Right atrium auricular region (tissue), 2 donors: ENCODE data around the gene FGFBP2. TPM values are rescaled to one million over a fixed set of nuclear protein-coding genes. Genes with fewer than 3 reads are reported as not detected.

Source experiments
- DNase-seq: peaks from one replicate; pipeline ENCODE4 v3.0.0-alpha.2; 2019; ENCODE audit warnings: low spot score
- H3K27ac ChIP-seq, 2 donors: fragments of 200-600 bp; sonication (generic); 1 replicate in 1 of 2; 2 replicates in 1 of 2; pipeline ENCODE4 v1.5.1; 2016 to 2019
- H3K27me3 ChIP-seq, 2 donors: fragments of 200-600 bp; sonication (generic); one replicate each; pipeline versions ENCODE4 v1.5.1 to v1.6.0; 2017 to 2019
- H3K36me3 ChIP-seq: fragments of 200-600 bp; sonication (generic); one replicate; pipeline ENCODE4 v1.5.1; 2016
- H3K4me1 ChIP-seq, 2 donors: fragments of 200-600 bp; sonication (generic); one replicate each; pipeline versions ENCODE4 v1.5.1 to v1.6.0; 2017 to 2019
- H3K4me3 ChIP-seq, 2 donors: fragments of 200-600 bp; sonication (generic); 1 replicate in 1 of 2; 2 replicates in 1 of 2; pipeline ENCODE4 v1.5.1; 2017 to 2019; ENCODE audit warnings: mild to moderate bottlenecking in 1 of 2, moderate library complexity in 1 of 2
- H3K9me3 ChIP-seq, 2 donors: fragments of 200-600 bp; sonication (generic); one replicate each; pipeline ENCODE4 v1.5.1; 2019
- total RNA-seq, 2 donors: library from RNA; depleted of rRNA; stranded (reverse); fragments of >200 nt; gene quantifications; one replicate each; pipeline ENCODE4 v1.1.0, GENCODE V29; 2016
- TF ChIP-seq, protein P1 (sequence below), 2 donors: fragments of 200-600 bp; sonication (generic); IDR thresholded peaks; one replicate each; pipeline ENCODE4 v1.5.1; 2019; ENCODE audit warnings: antibody characterized with exemption in 2 of 2

FGFBP2 gene
- total RNA-seq, 2 donors from 2014 or later = 4.8 to 10.7 TPM

DNA sequence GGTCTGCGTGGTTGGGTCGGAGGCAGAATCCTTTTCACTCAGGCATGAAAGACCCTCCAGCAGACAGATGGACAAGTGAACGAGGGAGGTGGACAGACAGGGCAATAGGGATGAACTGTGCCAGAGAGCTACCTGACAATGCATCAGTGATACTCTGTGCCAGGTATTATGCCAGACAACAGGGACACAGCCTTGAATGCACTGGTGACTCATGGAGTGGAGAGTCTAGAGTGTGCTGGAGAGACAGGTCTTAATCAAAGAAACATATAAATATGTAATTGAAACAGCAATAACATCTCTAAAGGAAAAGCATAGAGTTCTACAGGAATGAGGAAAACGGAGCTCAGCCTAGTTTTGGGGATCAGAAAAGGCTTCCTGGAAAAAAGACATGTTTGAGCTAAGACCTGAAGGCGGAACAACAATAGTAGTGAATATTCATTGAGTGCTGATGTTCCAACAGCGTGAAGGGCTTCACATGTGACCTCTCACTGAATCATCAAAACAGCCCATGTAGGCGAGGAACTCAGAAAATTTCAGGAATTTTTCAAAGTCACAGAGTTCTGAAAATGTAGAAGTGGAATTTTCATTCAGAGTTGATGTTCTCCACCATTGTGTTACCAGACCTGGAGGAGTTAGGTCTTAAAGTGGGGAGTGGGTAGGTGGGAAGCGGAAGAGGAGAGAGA is 20.0 kb upstream of the FGFBP2 start:
- Histone ChIP-seq H3K4me3 (no peak overlapping the region), H3K27ac (no peak overlapping the region), H3K36me3 (no peaks in the 10 kb centered on the region), H3K4me1 (no peaks in the 10 kb centered on the region), H3K27me3 (no peaks in the 10 kb centered on the region), H3K9me3 (no peaks in the 10 kb centered on the region)
- no peak for DNase-seq
- TF ChIP-seq, protein P1, sequence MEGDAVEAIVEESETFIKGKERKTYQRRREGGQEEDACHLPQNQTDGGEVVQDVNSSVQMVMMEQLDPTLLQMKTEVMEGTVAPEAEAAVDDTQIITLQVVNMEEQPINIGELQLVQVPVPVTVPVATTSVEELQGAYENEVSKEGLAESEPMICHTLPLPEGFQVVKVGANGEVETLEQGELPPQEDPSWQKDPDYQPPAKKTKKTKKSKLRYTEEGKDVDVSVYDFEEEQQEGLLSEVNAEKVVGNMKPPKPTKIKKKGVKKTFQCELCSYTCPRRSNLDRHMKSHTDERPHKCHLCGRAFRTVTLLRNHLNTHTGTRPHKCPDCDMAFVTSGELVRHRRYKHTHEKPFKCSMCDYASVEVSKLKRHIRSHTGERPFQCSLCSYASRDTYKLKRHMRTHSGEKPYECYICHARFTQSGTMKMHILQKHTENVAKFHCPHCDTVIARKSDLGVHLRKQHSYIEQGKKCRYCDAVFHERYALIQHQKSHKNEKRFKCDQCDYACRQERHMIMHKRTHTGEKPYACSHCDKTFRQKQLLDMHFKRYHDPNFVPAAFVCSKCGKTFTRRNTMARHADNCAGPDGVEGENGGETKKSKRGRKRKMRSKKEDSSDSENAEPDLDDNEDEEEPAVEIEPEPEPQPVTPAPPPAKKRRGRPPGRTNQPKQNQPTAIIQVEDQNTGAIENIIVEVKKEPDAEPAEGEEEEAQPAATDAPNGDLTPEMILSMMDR (IDR thresholded peaks at IDR 0.05) = no peak

DNA sequence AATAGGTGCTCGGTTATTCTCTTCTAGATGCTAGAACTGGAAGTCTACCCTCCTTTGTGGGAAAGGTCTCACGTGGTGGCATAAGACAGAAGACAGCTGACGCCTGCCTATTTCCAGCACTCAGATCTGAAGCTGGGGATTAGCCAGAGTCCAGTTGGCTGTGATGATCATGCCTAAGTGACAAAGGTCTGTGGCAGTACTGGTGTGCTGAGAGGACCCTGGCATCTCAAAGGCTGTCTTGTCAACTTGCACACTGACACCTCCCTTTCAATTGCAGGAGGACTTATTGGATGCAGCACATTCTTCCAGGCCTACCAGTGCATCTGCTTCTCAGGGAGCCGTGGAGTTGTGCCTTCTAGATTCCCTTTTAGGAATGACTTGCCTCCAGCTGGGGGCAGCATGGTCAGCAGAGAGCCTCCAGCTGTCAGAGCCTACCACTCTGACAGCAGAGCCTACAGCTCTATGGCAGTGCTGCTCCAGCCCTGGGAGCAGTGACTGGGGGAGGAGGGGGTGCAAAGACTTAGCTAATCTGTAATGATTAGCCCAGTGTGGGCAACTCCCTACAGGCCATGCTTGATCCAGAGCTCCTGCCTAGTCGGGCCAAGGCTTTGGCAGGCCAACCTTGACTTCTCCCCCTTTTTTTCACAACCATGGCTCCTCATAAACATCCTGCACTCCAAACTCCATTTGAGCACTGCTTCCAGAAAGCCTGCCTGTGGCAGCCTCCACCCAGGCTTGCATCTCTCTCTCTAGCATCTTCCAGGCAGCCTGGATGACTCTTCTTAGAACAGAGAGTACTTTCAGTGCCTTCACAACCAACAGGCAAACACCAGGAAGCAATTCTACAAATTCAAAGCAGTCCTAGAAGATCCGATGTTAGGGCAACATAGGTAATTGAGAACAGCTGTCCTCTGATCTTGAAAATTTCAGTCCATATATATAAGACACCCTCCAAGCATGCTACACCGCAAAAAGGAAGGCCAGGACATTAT is 13.8 kb upstream of the FGFBP2 start:
- Histone ChIP-seq H3K4me1 (peaks cover 0 to 7% of the 10 kb centered on the region in 2 donors), H3K36me3 (no peaks in the 10 kb centered on the region), H3K4me3 (no peak overlapping the region), H3K27ac (peak overlapping the region in 1 of 2 donors; percentile 62), H3K27me3 (no peaks in the 10 kb centered on the region), H3K9me3 (no peaks in the 10 kb centered on the region)
- TF ChIP-seq, protein P1 (IDR thresholded peaks at IDR 0.05) = peak in 1 of 2 donors; percentile 35
- no peak for DNase-seq

DNA sequence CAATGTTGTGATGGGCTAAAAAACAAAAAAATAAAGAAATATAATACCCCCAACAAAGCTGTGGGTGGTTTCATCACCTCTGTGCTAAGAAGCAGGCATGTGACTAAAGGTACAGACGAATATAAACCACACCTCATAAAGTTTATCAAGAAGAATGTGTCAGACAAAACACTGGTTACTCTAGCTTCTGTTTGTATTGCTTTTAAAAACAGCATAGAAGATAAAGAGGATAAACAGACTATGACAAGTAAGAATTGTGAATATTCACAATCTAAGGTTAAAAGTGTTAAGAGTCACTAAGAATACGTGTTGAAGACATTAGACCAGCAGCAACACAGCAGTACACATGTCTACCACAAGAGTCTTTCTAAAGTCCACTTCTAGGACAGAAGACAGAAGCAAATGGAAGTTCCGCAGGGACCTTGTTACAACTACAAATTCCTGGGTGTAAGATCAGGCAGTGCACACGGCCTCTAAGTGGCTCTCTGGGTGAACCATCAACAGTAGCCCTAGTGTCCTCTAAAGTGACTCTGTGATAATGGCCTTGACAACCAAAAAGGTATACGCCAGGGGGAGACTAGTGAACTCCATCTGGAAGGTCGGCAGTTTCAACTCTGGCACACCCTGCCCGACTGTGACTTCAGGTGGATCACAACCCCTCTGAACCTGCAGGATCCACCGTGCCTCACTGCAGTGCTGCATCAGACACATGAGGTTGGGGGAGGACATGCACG is 8.3 kb upstream of the FGFBP2 start:
- Histone ChIP-seq H3K27me3 (no peaks in the 10 kb centered on the region), H3K36me3 (no peaks in the 10 kb centered on the region), H3K9me3 (no peaks in the 10 kb centered on the region), H3K27ac (no peak overlapping the region), H3K4me3 (no peak overlapping the region), H3K4me1 (no peaks in the 10 kb centered on the region)
- TF ChIP-seq, protein P1 (IDR thresholded peaks at IDR 0.05) = peak in 1 of 2 donors; percentile 20
- DNase-seq = no peak

DNA sequence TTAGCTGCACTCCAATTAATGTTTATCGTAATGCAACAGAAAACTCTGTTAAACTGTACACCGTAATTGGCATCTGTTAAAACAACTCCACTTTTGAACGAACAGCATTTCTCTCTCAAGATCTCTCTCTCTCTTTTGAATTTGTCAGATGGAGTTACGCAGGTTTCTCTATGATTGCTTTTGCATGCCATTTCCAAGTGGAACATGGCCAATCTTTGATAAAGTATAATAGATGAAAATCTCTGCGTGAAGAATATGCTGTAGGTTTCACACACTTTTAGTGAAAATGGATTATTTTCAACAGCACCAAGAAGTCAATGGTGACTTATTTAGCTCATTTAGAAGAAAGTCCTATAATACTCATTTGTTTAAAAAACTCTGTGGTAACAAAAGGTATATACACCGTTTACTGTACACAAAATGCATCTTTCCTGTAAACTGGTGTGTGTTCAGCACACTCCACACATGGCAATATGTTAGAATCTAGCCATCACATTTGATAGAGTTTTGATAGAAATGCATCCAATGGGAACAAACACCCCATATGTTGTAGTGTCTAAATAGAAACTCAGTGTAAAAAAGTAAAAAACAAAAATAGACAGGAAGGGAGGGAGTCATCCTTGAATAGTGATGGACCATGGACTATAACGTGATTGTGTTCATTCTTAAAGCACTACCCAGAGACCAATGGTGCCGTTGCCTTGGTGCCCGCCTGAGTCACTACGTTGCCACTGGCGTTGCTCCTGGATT is 5.8 kb upstream of the FGFBP2 start:
- Histone ChIP-seq H3K9me3 (no peaks in the 10 kb centered on the region), H3K27ac (no peak overlapping the region), H3K4me1 (no peaks in the 10 kb centered on the region), H3K36me3 (no peaks in the 10 kb centered on the region), H3K27me3 (no peaks in the 10 kb centered on the region), H3K4me3 (no peak overlapping the region)
- DNase-seq = no peak
- TF ChIP-seq, protein P1 (IDR thresholded peaks at IDR 0.05) = no peak

DNA sequence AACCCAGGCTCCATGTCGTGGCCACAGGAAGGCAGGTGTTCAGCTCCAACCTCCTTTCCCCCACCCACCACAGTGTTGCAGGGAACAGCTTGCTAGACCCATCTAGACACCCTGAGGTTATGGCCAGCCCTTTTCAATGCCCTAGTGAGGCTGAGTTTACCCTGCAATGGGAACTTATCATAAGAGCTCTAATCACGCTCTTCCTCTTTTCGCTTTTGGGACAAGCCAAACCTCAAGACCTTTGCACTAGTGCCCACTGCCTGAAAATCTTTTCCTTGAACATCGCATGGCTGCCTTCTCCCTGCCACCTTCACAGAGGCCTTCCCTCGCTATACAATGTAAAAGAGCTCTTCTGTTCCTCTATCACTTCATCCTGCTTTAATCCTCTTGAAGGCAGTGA is 2.4 kb upstream of the FGFBP2 start:
- Histone ChIP-seq H3K9me3 (no peaks in the 10 kb centered on the region), H3K27me3 (no peaks in the 10 kb centered on the region), H3K27ac (no peak overlapping the region), H3K4me1 (no peaks in the 10 kb centered on the region), H3K4me3 (no peak overlapping the region), H3K36me3 (no peaks in the 10 kb centered on the region)
- TF ChIP-seq, protein P1 (IDR thresholded peaks at IDR 0.05) = no peak
- no peak for DNase-seq
